ENCODE measurements around the gene SUSD1.

SUSD1 gene

GRCh38 chr9:112094241-112094640 lies 80.9 kb downstream of the SUSD1 start:
- TF ChIP-seq, protein P1, sequence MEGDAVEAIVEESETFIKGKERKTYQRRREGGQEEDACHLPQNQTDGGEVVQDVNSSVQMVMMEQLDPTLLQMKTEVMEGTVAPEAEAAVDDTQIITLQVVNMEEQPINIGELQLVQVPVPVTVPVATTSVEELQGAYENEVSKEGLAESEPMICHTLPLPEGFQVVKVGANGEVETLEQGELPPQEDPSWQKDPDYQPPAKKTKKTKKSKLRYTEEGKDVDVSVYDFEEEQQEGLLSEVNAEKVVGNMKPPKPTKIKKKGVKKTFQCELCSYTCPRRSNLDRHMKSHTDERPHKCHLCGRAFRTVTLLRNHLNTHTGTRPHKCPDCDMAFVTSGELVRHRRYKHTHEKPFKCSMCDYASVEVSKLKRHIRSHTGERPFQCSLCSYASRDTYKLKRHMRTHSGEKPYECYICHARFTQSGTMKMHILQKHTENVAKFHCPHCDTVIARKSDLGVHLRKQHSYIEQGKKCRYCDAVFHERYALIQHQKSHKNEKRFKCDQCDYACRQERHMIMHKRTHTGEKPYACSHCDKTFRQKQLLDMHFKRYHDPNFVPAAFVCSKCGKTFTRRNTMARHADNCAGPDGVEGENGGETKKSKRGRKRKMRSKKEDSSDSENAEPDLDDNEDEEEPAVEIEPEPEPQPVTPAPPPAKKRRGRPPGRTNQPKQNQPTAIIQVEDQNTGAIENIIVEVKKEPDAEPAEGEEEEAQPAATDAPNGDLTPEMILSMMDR (IDR thresholded peaks at IDR 0.05; ENCODE audit: control insufficient read depth, insufficient read depth, low read depth, low read length, missing control alignments), result no peak
- DNase-seq (ENCODE audit: low read depth), result no peak
- H3K4me3 ChIP-seq (ENCODE audit: control insufficient read depth, low read depth, low read length), result no peak overlapping the region

GRCh38 chr9:112093870-112094216 lies 81.3 kb downstream of the SUSD1 start:
- no peak overlapping the region for H3K4me3 ChIP-seq (ENCODE audit: control insufficient read depth, low read depth, low read length)
- TF ChIP-seq, protein P1 (IDR thresholded peaks at IDR 0.05; ENCODE audit: control insufficient read depth, insufficient read depth, low read depth, low read length, missing control alignments), result no peak
- no peak for DNase-seq (ENCODE audit: low read depth)

DNA sequence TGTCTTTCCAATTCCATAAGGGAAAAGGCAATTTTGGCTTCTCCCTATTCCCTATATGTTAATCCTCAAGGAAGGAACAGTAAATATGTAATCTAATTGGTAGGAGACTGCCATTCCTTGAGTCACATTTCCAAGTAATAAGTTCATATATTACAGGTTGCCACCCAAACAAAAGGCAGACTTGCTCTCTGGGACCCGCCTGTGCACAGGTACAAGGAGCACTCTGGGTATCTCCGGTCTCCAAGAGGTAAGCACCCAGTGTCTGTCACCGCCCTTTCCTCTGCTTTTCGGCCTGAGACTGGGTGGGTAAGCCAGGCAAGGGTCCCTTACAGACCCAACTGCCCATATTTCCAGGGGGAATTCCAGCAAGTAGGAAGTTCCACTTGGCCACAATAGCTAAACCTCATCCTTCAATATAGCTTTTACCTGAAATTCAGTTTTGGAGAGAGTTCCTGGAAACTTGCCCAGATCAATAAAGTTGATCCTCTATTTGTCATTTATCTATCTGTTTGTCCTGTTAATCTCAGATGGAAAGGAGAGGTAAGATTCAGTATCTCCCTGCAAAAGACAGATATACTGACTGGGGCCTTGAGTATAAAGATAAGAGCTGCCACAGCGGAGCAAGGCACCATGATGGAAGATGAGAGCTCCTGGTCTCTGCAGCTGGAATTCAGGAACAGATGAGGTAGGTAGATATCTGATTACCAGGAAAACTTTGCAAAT lies 81.8 kb downstream of the SUSD1 start:
- no peak for DNase-seq (ENCODE audit: low read depth)
- H3K4me3 ChIP-seq (ENCODE audit: control insufficient read depth, low read depth, low read length), result no peak overlapping the region
- TF ChIP-seq, protein P1 (IDR thresholded peaks at IDR 0.05; ENCODE audit: control insufficient read depth, insufficient read depth, low read depth, low read length, missing control alignments), result no peak

DNA sequence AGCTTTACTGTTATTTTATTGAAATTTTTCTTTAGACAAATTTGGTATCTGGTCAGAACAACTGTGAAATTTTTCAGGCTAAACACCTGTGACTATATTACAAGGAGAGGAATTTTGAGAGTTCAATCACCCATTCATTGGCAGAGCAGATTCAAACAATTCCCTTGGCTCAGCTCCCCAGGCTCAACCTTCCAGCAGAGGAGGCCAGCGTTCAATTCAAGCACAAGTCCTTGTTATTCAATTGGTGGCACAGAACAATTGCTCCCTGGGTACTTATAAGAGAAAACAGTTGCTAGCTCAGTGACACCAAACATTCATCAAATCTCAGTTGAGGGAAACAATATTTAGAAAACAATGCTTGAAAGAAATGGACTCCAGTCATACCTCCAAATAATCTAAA lies 83.3 kb downstream of the SUSD1 start:
- DNase-seq (ENCODE audit: low read depth), result no peak
- no peak overlapping the region for H3K4me3 ChIP-seq (ENCODE audit: control insufficient read depth, low read depth, low read length)

DNA sequence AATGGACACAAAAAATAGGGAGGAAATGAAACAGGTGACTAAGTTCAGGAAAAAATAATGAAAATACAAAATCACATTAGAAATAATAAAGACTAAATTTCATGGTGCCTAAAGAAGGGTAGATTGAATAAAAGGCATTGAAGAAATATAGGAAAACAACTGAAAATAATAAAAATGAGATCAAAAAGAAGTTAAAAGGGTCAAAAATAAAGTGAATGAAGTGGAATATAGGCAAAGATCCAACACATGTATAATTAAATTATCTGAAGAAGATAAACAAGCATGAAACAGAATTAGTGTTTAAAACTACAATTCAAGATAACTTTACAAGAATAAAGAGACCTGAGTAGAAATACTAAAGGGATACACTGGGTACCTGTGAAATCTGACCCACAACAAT lies 87.6 kb downstream of the SUSD1 start:
- TF ChIP-seq, protein P1 (IDR thresholded peaks at IDR 0.05; ENCODE audit: control insufficient read depth, insufficient read depth, low read depth, low read length, missing control alignments), result no peak
- no peak for DNase-seq (ENCODE audit: low read depth)
- H3K4me3 ChIP-seq (ENCODE audit: control insufficient read depth, low read depth, low read length), result no peak overlapping the region

More for the DNA sequence above, 83.3 kb downstream of the SUSD1 start:
- TF ChIP-seq, protein P1 (IDR thresholded peaks at IDR 0.05; ENCODE audit: control insufficient read depth, insufficient read depth, low read depth, low read length, missing control alignments), result peak; percentile 62

- H3K4me3 ChIP-seq (ENCODE audit: control insufficient read depth, low read depth, low read length), result no peak overlapping the region
- TF ChIP-seq, protein P1 (IDR thresholded peaks at IDR 0.05; ENCODE audit: control insufficient read depth, insufficient read depth, low read depth, low read length, missing control alignments), result peak; percentile 51
- no peak for DNase-seq (ENCODE audit: low read depth)
These were observed 88.5 kb downstream of the SUSD1 start for GRCh38 chr9:112086627-112087026.
